MV-4-11 (cell line): ENCODE results near the gene GNG14.
"Not testable (repeated sequence)": the region's sequence is repeated elsewhere in the genome, so short reads cannot be mapped to it uniquely, and the experiment has no call there.

Experiments used
- DNase-seq: peaks from one replicate; lab custom pipeline; 2025; lab: John Stamatoyannopoulos, UW

The GNG14 gene

DNA sequence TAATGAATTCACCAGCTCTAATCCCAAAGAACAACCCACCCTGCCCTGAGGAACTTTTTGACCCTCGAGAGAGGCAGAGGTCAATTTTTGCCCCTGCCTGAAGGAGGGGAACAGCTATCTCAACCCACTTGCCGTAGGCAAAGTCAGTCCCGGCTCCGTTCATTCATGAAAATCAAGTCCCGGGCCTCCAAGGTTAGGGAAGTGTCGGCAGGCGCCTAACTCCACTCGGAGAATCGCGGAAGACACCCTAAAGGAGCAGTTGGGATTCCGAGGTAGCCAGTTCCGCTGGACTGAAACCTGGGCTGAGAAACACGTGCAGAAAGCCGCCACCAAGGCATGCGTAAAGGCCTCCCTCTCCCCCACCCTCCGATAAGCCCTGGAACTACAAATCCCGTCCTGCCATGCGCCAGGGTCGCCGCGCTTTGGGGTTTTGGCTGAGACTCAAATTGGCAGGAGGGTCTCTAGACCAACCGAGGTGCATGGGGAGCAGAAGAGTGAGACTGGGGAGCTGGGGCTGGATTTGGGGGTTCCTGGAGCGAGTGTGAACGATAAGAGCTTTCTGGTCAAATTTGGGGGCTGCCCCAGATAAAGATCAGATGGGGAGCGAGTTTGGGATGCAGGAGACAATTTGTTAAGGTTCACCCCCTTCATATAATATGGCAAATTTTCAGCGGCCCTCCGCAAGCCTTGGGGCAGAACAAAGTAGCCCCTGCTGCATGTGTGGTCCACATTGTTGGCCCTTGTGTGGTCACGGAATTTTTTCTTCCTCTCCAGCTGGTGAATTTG lies 36.0 kb downstream of the GNG14 start, which contains the start of gene TNPO2:
Gene TNPO2, minus strand, starts transcription at position 292 of the 786 bp plus-strand sequence. CDS start 2,955 bp downstream, outside the sequence.
- DNase-seq, result peak; percentile 82

DNA sequence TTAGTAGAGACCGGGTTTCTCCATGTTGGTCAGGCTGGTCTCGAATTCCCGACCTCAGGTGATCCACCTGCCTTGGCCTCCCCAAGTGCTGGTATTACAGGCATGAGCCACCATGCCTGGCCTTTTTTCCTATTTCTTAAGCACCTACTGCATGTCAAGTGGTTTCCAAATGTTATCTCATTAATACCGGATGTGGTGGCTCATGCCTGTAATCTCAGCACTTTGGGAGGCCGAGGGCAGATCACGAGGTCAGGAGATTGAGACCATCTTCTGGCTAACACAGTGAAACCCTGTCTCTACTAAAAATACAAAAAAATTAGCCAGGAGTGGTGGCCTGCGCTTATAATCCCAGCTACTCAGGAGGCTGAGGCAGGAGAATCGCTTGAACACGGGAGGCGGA lies 37.8 kb downstream of the GNG14 start:
- not testable (repeated sequence) for DNase-seq

DNA sequence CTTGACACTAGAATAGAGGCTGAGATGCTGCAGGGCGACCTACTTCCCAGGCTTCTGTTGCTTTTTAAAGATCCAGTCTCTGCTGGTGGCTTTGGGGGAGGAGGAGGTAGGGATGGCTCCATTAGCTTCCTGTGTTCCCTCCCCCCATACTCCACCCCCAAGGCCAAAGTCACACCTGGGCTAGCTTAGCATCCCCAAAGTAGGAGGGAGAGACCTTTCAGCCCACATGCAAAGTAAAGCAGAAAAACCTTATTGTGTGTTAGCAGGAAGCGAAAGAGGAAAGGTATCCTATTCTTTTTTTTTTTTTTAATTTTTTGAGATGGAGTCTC lies 39.2 kb downstream of the GNG14 start:
- DNase-seq, result no peak

DNA sequence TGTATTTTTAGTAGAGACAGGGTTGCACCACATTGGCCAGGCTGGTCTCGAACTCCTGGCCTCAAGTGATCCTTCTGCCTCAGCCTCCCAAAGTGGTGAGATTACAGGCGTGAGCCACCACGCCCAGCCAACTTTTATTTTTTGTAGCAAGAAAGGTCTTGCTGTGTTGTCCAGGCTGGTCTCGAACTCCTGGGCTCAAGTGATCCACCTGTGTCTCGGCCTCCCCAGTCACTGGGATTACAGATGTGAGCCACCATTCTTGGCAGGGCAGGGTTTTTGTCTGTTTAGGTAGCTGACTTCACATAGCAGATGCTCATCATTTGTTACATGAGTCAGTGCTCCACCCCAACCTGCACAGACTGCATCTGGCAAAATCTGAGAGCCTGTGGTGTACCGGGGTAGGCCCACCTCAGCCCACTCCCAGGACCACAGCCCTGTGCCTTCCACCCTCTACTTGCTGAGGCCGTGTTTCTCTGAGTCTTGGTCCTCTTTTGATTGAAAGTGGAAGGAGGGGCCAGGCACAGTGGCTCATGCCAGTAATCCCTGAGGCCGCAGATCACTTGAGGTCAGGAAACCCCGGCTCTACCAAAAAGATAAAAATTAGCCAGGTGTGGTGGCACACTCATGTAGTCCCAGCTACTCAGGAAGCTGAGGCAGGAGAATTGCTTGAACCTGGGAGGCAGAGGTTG lies 40.1 kb downstream of the GNG14 start:
- DNase-seq, result no peak

DNA sequence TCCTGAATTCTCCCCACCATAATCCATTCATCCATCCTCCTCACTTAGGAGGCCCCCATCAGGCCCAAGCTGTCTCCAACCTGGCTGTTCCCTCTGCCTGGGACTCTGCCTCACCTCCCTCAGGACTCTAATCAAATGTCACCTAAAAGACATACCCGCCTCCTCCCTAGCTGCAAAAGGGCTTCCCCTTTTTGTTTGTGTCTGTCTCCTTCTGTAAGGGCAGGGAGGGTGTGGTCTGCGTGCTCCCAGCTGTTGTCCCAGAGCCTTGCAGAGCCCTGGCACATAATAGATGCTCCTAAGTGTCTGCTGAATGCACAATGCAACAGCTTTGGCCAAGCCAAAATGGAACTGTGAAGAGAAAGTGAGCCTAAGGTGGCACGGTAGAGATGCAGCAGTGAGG lies 42.3 kb downstream of the GNG14 start:
- peak; percentile 56 for DNase-seq

DNA sequence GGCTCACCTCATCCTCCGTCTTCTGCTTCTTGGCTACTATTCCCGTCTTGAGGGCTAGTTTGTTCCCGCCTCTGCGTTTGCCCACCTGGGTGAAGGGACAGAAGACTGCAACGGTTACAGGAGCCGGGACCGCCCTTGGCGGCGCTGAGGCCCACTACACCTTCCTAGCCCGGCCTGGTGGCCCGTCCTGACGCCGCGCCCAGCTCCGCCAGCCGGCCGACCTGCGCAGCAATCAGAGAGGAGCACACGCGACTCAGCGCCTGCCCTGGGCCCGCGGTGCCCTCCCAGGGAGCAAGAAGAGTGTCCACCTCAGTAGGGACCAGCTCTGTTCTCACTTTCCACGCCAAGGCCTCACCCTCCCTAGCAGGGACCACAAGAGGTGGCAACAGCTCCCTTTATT lies 43.5 kb downstream of the GNG14 start:
- DNase-seq, result no peak

DNA sequence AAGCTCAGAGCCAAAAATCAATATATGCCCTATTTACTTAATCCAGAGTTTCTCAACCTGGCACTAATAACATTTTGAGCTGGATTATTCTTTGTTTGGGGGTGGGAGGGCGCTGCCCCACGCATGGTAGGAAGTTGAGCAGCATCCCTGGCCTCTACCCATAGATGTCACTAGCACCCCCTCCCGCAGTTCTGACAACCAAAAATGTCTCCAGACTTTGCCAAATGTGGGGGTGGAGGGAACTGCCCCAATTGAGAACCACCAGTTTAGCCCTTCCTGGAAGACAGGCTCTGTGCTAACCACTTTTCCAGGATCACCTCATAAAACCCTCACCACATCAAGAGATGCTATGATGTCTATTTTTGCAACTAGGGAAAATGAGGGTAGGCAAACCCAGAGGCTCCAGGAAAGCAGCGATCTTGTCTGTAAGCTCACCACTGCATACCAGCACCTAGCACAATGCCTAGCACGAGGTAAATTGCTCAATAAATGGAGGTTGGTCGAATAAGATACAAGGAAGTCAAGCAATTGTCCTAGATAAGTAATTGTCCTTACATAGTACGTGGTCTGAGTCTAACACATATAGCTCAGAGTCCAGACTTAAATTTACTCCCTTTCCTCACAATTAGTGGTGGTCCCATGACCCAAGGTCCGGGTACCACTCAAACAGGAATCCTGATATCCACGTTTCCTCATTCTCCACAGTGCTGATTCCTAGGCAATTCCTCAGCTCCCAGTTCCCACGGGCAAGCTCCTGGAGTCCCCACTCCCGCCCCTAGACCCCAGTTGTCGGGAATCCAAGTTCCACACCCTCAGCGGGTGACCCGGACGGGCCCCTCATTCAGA lies 45.8 kb downstream of the GNG14 start:
- peak; percentile 76 for DNase-seq

DNA sequence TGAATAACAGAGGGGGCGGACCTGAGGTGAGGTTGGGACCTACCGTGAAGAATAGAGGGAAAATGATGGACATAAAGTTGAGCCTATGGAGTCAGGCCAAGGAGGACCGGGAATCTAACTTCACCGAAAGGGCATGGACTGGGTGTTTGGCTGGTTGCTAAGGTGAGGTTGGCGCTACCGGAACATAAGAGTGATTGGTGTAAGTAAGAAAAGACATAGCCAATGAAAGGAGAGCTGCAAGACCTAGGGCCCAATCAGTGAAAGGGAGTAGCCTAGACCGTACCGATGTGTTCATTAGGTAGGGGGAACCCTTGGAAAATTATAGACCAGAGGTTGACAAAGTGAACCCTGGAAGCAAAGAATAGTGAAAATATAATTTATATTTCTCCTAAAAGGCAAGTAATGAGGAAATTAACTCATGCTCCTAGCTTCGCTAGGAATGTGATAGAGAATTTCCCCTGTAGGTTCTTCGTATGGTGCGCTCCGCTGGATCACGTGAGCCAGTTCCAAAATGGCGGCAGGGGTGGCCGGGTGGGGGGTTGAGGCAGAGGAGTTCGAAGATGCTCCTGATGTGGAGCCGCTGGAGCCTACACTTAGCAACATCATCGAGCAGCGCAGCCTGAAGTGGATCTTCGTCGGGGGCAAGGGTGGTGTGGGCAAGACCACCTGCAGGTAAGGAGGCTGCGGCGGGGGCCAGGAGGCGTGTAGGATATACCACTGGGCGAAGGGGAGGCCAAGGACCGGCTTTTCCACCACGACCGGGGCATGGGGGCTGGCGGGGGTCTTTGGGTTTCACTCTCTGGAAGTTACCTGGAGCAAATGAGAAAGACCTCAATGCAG lies 49.4 kb downstream of the GNG14 start, which contains the start of gene GET3:
Gene GET3, plus strand, starts transcription at position 503 of the 840 bp plus-strand sequence. Its CDS starts 9 bp downstream, at position 512.
- DNase-seq, result peak; percentile 100

DNA sequence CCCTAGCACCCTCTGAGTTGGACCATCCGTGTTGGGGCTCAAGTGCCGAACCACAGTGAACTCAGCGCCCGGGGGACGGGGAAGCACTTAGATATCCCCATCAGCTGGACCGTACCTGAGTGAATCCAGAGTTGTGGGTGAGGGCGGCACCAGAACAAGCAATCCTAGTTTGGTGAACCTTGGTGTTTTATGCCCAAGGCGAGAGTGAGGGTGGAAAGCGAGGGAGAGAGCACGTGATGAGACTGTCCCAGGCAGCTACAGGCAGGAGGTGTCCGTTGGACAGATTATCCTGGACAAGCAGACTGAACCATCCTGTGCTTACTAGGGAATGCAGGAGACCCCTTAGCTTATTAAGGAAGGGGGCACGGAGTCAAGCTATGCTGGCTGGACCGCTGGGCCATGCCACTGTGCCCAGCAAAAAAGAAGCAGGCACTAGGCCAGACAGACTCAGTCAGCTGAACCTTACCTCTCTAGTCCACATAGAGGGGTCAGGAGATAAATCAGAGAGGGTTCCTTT lies 50.1 kb downstream of the GNG14 start:
- no peak for DNase-seq
